ENCODE data around the gene NRIP1.
A peak's percentile ranks its signal among the peaks of the same experiment; 100 is the strongest.

The NRIP1 gene

DNA sequence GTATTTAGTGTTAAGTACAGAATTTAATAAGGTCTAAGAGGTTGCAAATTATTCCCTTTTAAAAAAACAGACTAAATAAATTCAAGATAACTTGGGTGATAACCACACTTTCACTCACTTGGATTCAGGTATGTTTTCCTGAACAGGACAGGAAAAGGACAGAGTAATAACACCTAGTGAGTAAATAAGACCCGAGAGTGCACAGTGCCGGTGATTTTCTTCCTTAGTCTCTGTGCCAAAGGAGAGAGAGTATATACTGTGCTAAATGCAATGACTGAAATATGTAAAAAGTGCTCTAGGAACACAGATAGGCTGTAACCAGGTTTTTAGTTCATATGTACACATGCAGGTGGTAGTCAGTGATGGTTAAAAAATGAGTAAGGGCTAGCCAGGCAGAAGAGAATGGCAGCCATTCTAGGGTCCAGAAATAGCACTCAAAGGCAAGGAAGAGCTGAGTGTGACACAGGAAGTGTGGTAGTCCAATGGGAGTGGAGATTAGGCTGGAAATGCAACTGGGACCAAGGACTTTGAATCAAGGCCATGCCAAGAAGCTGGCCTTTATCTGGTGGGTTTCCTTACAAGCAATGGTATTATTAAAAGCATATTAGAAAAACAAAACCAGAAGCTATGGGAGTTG is 58.1 kb downstream of the NRIP1 start:
- DNase-seq (ENCODE audit: low spot score) = no peak

DNA sequence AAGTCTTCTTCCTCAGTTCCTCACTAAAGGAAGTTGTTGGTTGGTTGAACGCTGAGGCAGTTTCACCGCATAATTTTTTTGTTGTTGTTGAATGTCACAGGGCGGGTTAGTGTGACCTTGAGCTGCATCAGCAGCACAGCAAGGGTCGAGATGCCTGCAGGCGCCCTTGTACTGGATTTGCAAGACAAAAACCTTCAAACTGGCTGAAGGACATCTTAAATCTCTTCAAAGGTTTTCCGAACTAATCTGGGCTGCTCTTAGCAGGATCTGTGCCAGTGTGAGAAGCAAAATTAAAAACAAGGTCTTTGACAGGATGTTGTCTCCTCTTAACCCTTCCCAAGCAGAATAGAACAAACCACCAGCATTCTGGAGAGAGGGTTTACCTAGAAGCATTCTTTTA is 59.4 kb downstream of the NRIP1 start:
- DNase-seq (ENCODE audit: low spot score) = peak; percentile 45

DNA sequence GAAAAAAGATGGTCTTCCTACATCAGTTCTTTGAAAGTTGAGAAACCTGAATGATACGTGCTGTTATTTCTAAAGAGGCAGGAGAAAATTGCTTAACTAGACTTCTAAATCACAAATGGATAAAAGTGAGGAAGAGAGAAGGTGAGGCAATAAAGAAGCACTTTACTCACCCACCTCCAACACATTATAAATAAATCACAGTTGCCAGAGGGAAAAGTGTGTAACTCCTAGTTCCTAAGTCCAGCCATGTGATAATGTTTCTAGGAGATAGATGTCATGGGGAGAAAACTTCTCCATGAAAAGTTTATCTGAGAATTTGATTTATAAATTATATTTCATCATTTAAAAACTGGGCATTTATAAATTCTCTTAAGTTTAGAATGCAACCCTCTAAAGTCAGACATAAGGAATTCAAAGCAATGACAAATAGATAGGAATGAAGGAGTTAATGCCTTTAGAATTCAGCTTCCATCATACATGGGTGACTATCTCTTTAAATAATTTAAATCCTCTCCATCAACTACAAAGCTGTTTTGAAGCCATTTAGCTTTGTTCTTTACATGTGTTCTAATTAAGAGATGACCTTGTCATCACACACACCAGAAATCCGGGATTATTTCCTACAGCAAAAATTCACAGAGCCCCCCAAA is 60.0 kb downstream of the NRIP1 start:
- DNase-seq (ENCODE audit: low spot score) = no peak

DNA sequence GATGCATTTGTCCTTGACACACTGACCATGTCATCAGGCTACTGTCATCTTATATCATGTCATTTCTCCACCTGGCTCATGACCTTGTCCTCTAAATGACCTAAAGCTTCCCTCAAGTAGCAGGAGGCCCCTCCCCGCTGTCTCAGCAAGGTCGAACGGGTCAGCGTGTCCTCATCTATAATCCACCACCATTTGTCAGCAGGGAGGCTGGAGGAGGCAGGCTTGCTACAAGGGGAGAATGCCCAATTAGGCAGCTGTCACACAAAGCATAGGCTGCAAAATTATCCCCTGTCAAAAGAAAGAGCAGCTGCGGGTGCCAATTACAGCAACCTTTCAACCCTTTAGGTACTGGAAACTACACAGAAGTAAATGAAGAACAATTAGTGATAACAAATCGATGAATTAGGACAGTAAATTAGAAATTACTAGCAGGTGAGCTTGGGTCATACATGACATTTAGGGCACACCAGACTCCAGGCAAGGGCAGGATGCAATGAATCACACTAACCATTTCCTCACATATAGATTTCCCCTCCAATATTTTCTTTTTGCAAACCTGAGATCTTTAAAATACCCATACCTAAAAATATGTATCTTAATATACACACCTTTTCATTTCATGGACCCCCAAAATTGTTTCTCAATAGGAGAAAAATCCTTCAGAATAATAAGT is 61.2 kb downstream of the NRIP1 start:
- peak; percentile 61 for DNase-seq (ENCODE audit: low spot score)

DNA sequence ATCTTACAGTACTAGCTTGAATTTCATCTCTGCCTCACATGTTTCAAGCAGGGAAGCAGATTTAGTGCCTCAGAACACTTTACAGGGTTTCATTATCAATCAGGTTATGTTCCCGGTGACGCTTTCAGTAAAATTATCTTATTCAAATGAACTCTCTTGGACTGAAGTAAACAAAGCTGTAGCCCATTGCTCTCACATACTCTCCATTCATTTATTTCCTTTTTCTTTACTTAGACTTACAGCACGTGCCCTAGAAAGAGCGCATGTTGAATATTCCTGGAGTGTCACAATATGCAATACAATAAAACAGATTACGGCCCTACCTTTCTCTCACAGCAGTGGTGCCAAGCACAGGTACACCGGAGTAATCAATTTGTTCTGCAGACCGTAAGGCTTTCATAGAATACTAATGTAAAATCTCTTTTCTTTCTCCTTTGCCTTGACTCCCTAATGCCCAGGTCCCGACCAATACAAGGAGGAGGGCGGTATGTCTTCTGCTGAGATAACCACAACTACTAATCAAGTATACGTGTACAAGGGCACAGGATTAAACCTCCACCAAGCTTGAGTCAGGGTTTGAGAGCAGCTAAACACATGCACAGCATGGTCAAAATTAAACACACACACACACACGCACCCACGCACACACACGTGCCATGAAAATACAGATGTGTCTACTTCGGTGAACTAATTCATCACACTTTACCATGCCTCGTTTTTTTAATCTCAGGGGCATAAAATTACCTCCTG is 62.8 kb downstream of the NRIP1 start:
- DNase-seq (ENCODE audit: low spot score) = no peak

DNA sequence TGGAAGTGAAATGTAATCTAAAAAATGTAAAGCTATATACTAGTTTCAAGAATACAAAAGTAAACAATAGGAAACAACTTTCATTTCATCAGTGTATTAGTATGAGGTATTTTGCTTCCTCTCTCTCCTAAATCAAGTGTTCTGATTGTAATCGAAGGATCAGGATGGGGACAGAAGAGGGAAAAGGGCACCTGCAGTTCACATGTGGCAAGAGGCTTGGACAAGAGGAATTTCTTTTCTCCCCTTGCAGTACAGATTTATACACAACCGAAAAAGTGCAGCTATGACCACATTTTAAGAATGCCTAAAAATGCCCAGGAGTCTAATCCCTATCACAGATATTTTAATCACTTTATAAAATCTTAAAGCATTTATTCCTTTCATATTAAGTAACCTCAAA is 63.7 kb downstream of the NRIP1 start:
- no peak for DNase-seq (ENCODE audit: low spot score)

DNA sequence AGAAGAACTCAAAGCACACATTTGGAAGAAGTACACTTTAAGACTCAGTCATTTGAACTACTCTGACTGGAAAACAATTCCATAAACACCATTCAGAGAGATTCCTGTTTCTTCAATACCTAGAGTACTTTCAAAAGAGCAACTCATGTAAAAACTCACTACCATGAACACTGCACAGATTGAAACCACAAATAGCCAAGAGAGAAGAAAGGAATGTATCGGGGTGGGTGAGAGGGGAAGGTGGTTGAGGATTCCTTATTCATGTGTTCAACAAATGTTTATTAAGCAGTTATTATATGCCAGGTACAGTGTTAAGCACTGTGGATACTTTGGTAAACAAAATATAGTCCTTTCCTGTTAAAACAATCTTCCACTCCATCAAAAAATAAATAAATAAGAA is 64.7 kb downstream of the NRIP1 start:
- DNase-seq (ENCODE audit: low spot score) = no peak

DNA sequence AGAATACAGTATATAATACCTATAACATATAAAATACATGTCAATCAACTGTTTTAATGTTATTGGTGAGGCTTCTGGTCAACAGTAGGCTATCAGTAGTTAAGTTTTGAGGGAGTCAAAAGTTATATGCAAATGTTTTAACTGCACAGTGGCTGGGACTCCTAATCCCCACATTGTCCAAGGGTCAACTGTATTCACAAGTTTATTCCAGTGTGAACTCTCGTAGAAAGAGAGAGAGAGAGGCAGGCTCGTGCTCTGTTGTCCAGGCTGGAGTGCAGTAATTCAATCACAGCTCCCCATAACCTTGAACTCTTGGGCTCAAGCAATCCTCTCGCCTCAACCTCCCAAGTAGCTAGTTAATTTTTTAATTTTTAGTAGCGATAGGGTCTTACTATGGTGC is 66.0 kb downstream of the NRIP1 start:
- no peak for DNase-seq (ENCODE audit: low spot score)

DNA sequence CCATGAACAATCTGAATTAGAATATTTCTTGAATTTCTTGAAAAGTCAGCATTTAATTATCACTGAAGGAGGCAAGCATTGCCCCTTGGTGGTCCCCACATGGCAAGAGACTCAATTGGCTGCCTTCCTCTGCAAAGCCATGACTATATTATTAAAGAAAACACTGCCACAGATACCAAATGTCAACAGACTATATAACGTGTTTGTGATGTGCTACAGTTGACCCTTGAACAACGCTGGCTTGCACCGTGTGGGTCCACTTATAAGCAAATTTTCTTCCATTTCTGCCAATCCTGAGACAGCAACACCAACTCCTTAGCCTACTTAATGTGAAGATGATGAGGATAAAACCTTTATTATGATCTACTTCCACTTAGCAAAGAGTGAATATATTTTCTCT is 66.5 kb downstream of the NRIP1 start:
- no peak for DNase-seq (ENCODE audit: low spot score)

DNA sequence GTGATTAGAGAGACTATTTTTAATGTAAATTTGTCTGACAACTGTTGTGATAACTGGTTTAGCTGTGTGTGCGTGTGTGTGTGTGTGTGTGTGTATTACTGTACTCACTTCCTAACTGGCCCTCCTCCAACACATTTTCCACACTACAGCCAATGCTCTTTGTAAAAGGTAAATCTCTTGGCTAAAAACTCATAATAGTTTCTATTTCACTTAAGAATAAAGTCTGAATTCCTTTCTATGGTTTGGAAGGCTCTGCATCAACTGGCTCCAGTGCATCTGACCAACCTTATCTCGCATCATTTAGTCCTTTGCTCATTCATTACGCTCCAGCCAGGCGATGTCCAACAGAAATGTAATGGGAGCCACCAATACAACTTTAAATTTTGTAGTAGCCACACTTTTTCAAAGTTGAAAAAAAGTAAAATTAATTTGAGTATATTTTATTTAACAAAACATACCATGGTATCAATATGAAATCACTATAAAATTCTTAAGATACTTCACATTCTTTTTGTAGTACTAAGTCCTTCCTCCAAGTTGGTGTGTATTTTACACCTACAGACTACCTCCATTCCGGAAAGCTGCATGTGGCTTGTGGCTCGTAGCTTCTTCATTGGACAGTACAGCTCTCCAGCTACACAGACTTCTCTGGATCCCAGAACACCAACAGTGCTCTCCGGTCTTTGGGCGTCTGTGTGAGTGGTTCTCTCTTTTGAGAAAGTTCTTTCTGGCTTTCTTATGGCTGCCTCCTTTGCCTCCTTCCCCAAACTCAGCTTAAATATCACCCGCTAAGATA is 68.9 kb downstream of the NRIP1 start:
- no peak for DNase-seq (ENCODE audit: low spot score)

DNA sequence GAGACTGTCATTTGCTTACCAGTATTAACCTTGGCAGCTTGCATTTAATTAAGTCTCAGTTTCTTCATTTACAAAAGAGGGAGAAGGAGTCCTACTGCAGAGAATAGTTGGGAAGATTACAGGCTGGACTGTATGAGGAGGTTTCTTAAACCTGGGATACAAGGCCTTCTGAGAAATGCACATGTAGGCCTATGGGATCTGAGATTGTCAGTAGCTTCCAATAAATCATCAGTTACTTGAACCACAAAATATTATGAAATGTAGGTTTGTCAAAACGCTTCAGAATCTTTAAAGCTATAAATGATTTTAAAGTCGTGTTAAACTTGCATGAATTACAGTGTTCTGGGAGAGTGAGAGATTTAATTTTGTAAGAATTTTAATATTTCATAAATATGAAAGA is 69.6 kb downstream of the NRIP1 start:
- no peak for DNase-seq (ENCODE audit: low spot score)

DNA sequence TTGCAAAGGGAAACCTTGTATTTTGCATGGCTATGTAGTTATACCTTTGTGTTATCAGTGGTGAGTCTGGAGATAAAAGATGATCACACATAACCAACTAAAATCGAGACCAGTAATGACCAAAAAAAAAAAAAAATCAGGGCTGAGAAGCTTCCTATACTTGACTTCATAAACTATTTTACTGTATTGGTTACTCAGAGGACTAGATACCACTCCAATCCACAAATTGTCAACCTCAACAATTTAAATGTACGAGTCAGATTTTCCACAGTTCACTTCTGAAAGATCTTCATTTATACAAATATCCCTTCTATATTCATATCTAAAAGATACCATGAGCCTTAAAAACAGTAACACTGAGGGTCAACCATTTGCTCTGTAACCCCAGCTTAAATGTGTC is 71.7 kb downstream of the NRIP1 start:
- no peak for DNase-seq (ENCODE audit: low spot score)

DNA sequence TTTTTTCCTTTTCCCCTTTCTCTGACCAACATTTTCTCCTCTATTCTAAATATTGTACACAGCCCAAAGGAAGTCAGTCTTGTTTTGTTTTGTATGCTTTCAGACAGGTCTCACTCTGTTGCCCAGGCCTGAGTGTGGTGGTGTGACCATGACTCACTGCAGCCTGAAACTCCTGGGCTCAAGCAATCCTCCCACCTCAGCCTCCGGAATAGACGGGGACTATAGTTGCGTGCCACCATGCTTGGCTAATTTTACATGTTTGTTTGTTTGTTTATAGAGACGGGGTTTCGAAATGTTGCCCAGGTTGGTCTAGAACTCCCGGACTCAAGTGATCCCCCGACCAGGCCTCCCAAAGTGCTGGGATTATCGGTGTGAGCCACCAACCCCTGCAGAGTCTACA is 72.8 kb downstream of the NRIP1 start:
- DNase-seq (ENCODE audit: low spot score) = no peak

DNA sequence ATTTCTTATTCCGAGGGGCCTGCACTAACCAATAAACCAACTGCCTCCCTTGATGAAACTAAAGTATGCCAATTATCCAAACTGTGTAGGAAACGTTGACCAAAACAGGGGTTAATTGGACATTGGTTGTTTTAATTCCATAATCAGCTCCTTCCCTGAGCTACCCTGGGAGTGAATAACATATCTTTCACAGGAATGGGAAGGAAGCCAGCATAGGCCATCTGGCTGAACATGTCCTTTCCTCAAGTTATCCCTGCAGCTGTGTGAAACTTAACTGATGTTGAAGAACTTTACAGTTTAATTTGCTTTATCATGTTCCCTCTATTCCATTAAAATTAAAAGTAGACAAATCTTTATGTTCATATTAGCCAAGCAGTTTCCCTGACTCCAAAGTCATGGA is 75.4 kb downstream of the NRIP1 start:
- DNase-seq (ENCODE audit: low spot score) = no peak

DNA sequence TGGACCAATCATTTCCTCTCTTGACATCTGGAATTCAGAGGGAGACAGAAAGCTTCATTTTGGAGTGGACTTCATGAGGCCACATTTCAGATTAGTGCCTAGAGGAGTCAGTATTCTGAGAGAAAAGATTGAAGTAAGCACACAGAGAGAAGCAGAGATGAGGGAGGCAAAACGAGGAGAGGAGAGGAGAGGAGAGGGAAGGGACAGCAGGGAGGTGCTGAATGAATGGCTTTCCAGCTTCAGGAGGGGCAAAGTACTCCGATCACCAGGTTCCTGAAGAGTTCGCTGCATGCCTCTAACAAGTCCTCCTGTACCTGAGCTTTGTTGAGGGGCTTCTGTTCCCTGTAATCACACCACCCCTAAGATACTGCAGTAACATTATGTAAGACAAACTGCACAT is 76.0 kb downstream of the NRIP1 start:
- no peak for DNase-seq (ENCODE audit: low spot score)

DNA sequence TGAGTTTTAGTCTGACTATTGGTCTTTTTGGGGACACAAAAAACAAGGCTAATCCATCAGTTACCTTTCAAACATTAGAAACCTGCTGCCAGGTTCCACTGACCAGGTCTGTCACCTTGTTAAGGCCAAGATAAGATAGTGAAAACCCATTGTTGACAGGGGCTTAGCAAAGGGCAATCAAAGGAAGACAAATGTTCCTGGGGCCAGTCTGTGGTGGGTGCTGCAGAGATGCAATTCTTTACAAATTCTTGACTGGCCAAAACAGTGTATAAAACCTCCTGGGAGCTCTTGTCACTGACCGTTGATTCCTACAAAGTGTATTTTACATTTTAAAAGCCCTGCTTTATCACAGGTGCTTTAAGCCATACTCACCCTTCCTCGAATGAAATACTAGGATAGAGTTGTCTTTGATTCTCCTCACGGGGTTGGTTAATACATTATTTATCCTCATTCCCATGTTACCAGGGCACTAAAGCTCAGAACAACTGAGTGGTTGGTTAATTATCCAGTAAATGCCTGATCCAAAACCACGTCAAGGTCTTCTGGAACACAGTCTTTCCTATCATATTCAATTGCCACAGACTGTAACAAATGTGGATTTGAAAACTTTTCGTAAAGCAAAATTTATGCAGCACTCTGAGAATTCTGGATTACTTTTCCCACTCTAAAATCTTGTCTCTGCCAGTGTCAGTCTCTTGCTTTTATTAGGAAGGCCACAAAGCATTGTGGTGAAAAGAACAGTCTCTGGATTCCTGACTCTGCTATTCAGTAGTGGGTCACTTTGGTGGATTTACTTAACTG is 77.2 kb downstream of the NRIP1 start:
- DNase-seq (ENCODE audit: low spot score) = no peak

DNA sequence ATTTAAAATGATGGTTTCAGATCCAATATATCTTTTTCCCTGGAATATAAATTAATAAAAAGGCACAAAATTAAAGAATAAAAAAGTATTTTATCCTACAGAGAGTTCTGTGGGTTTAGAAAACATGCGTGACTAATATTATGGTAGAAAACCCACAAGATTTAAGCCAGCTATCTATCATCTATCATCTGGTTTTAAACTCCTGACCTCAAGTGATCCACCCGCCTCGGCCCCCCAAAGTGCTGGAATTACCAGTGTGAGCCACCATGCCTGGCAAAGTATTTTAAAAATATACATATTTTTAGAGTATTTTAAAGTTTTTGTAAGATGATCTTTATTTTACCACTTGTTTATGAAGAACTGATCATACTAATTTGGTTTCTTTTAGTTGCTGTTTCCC is 79.5 kb downstream of the NRIP1 start:
- DNase-seq (ENCODE audit: low spot score) = no peak

DNA sequence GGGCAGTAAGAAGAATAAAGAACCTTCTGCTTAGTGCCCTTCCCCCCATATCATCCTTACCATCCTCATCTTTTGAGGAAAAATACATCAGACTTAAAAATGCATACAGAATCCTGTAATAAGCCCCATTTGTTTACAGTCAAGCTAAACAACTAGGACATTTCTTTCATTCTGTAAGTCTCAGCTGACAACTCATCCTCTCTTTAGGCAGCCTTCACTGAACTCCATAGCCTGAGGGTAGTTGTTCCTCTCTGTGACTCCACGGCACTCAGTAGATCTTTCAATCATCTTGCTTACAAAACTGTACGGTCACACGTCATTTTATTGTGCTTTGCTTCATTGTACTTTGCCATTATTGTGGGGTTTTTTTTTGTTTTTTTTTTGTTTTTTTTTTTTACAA is 82.5 kb downstream of the NRIP1 start:
- no peak for DNase-seq (ENCODE audit: low spot score)

DNA sequence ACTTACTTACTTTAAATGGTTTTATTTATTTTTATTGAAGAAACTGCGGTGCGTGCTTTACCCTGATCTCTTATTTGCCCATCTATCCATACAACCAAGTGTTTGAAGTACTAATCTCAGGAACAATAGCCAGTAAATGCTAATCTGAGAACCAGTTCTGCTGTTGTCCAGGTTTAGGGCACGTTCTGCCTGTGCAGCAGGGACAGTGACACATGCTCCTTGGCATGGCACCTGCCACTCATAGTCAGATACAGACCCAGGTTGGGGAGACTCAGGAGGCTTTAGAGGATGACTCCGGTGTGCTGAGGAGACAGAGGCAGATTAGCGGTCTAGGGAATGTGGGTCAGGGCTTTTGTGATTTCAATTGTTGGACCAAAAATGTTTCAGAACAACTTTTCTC is 83.6 kb downstream of the NRIP1 start:
- no peak for DNase-seq (ENCODE audit: low spot score)

DNA sequence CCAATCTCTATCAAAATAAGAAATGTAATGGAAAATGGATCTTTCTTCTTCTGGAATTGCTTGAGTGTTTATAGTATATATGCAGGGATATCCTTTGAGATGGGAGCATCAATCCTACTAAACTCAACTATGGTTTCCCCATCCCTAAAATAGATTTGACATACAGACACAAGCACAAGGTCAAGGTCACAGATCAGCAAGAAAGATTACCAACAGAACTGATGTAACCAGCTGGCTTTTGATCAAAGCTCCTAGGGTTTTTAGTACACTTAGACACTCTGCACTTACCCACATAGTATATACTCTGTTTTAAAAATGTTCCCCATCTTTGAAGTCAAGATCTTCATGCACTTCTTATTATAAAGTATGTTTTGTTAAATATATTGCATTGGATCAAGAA is 85.5 kb downstream of the NRIP1 start:
- no peak for DNase-seq (ENCODE audit: low spot score)

DNA sequence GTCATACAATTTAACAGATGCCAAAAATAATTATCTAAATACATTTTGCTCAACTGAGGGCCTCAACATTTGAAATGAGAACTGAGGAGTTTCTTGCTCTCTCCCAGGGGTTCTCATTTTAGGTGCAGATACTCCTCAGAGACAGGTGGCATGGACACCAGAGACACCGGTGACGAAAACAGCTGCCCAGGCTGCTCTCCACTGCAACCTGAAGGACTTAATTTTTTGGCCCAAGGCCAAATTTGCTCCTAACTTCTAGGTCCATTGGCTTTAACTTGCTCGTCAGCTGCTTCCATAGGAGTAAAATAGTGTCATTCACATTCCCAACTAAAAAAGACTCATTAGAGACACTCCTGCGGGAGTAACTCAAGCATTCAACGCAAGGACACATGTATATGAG is 87.0 kb downstream of the NRIP1 start:
- DNase-seq (ENCODE audit: low spot score) = no peak

Measured in D341Med (cell line).